NCI-H226 (cell line): Measurements from ENCODE around the gene TAL2.

Experiments used
- DNase-seq: peaks from one replicate; pipeline ENCODE4 v3.0.0-alpha.2; 2015

The TAL2 gene

GRCh38 chr9:105711867-105712266 is 49.6 kb downstream of the TAL2 start:
- DNase-seq, result no peak

- DNase-seq, result no peak
Observed at GRCh38 chr9:105712297-105712696, 50.0 kb downstream of the TAL2 start.
